Kidney epithelial cell (primary cell): Measurements from ENCODE around the gene EIF4A3. TPM values are rescaled to one million over a fixed set of nuclear protein-coding genes. Genes with fewer than 3 reads are reported as not detected.
A peak's percentile ranks its signal among the peaks of the same experiment; 100 is the strongest.

Source experiments
- DNase-seq: peaks from one replicate; pipeline ENCODE4 v3.0.0-alpha.2; 2010; ENCODE audit warnings: low read depth
- H3K27me3 ChIP-seq: 2 replicates; pipeline ENCODE4 v1.6.0; 2011; ENCODE audit warnings: low read length; ENCODE audit not compliant: control insufficient read depth, insufficient read depth
- H3K36me3 ChIP-seq: 2 replicates; pipeline ENCODE4 v1.5.1; 2011; ENCODE audit warnings: low read length; ENCODE audit not compliant: control insufficient read depth, insufficient read depth
- H3K4me3 ChIP-seq: 2 replicates; pipeline ENCODE4 v1.5.1; 2011; ENCODE audit warnings: low read depth, mild to moderate bottlenecking, control low read depth, low read length
- total RNA-seq: library from RNA; depleted of rRNA; stranded (reverse); fragments of >200 nt; gene quantifications from 2 replicates; pipeline ENCODE4 v1.2.3, GENCODE V29; 2015
- TF ChIP-seq, protein P1 (sequence below): IDR thresholded peaks from 2 replicates; pipeline ENCODE4 v1.5.1; 2011; ENCODE audit warnings: mild to moderate bottlenecking, moderate library complexity, low read length, control low read depth, inconsistent platforms; ENCODE audit not compliant: insufficient read depth, poor library complexity, severe bottlenecking

The EIF4A3 gene
- total RNA-seq, 1 donor from 2014 or later, result 74.1 TPM

DNA sequence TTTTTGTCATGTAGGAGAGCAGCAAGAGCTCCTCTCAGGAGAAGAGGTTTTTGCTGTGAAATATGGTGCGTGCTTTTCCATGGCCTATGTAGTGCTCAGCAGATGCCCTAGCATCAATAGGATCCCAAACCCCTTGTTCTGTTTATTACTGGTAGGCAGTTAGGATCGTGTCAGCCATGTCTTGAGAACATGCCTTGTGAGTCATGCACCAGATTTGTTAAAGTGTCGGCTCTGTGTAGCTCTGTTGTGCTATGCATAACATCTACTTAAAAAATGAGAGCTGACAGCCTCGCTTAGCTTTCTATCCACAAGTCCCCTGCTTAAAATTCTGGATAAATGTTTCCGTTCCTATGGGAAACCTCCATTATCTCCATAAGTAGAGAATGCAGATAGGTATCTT, 4.4 kb upstream of the EIF4A3 start:
- DNase-seq, result no peak
- TF ChIP-seq, protein P1, sequence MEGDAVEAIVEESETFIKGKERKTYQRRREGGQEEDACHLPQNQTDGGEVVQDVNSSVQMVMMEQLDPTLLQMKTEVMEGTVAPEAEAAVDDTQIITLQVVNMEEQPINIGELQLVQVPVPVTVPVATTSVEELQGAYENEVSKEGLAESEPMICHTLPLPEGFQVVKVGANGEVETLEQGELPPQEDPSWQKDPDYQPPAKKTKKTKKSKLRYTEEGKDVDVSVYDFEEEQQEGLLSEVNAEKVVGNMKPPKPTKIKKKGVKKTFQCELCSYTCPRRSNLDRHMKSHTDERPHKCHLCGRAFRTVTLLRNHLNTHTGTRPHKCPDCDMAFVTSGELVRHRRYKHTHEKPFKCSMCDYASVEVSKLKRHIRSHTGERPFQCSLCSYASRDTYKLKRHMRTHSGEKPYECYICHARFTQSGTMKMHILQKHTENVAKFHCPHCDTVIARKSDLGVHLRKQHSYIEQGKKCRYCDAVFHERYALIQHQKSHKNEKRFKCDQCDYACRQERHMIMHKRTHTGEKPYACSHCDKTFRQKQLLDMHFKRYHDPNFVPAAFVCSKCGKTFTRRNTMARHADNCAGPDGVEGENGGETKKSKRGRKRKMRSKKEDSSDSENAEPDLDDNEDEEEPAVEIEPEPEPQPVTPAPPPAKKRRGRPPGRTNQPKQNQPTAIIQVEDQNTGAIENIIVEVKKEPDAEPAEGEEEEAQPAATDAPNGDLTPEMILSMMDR, result no peak

GRCh38 chr17:80146121-80147034, 550 bp downstream of the EIF4A3 start:
- H3K4me3 ChIP-seq, result peak overlapping the region; percentile 84
- no peaks in the 10 kb centered on the region for H3K27me3 ChIP-seq
- no peaks in the 10 kb centered on the region for H3K36me3 ChIP-seq
- TF ChIP-seq, protein P1, result no peak
- DNase-seq, result no peak

More for the DNA sequence above, 4.4 kb upstream of the EIF4A3 start:
- Histone ChIP-seq H3K4me3 (no peak overlapping the region), H3K36me3 (no peaks in the 10 kb centered on the region), H3K27me3 (no peaks in the 10 kb centered on the region)

- H3K36me3 ChIP-seq, result no peaks in the 10 kb centered on the region
- DNase-seq, result no peak
- TF ChIP-seq, protein P1, result no peak
- no peaks in the 10 kb centered on the region for H3K27me3 ChIP-seq
- peak overlapping the region; percentile 84 for H3K4me3 ChIP-seq
Observed at GRCh38 chr17:80145076-80146075, 1.6 kb downstream of the EIF4A3 start.

DNA sequence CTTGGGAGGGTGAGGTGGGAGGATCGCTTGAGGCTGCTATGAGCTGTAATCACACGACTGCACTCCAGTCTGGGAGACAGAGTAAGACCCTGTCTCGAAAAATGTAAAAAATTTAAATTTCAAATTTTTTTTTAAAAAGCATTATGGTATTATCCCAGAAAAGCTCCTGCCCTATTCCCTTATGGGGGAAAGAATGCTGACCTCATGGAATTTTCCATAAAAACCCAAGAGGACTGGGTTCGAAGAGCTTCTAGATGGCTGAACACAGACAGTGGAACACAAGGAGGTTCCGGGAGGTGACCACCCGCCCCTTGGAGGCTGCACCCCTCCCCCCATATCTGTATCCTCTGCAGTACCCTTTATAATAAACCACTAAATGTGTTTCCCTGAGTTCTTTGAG, 4.0 kb downstream of the EIF4A3 start:
- TF ChIP-seq, protein P1, result no peak
- Histone ChIP-seq H3K27me3 (no peaks in the 10 kb centered on the region), H3K36me3 (peaks cover 5% of the 10 kb centered on the region), H3K4me3 (no peak overlapping the region)
- DNase-seq, result no peak

- Histone ChIP-seq H3K4me3 (no peak overlapping the region), H3K36me3 (peaks cover 6% of the 10 kb centered on the region), H3K27me3 (no peaks in the 10 kb centered on the region)
- TF ChIP-seq, protein P1, result no peak
- no peak for DNase-seq
Observed at GRCh38 chr17:80141463-80142165, 5.3 kb downstream of the EIF4A3 start.
